Panc1 (cell line): Measurements from ENCODE around the gene MX1.
"Not testable (repeated sequence)": the region's sequence is repeated elsewhere in the genome, so short reads cannot be mapped to it uniquely, and the experiment has no call there.

Experiments used
- POLR2AphosphoS5 ChIP-seq: IDR thresholded peaks from 2 replicates; pipeline ENCODE4 v1.6.1; 2012; ENCODE audit warnings: mild to moderate bottlenecking, low read depth, low read length, moderate library complexity
- SIN3A ChIP-seq: IDR thresholded peaks from 2 replicates; pipeline ENCODE4 v1.6.1; 2012; ENCODE audit warnings: low read depth, mild to moderate bottlenecking, low read length, moderate library complexity, borderline replicate concordance; ENCODE audit not compliant: insufficient read depth
- TCF7L2 ChIP-seq: IDR thresholded peaks from 2 replicates; pipeline ENCODE4 v1.6.1; 2011; ENCODE audit warnings: mild to moderate bottlenecking, low read depth, low read length, inconsistent platforms
- TF ChIP-seq, protein P1 (sequence below): fragments of 450-650 bp; IDR thresholded peaks from 2 replicates; pipeline ENCODE4 v1.5.1; 2017; ENCODE audit warnings: mild to moderate bottlenecking
- TF ChIP-seq, protein P2 (sequence below), 2 experiments: IDR thresholded peaks; 2 replicates each; pipeline ENCODE4 v1.6.1; 2011 to 2012; ENCODE audit warnings: low read depth in 2 of 2, control low read depth in 1 of 2, low read length in 1 of 2, mild to moderate bottlenecking in 1 of 2, moderate library complexity in 1 of 2; ENCODE audit not compliant: insufficient read depth in 1 of 2

DNA sequence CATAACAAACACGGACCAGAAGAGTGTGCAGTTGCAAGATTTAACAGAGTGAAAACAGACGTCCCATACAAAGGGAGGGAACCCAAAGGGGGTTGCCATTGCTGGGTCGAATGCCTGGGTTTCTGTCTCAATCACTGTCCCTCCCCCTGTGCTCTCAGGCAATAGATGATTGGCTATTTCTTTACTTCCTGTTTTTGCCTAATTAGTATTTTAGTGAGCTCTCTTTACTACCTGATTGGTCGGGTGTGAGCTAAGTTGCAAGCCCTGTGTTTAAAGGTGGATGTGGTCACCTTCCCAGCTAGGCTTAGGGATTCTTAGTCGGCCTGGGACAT is 2.8 kb upstream of the MX1 start:
- TF ChIP-seq, protein P1, sequence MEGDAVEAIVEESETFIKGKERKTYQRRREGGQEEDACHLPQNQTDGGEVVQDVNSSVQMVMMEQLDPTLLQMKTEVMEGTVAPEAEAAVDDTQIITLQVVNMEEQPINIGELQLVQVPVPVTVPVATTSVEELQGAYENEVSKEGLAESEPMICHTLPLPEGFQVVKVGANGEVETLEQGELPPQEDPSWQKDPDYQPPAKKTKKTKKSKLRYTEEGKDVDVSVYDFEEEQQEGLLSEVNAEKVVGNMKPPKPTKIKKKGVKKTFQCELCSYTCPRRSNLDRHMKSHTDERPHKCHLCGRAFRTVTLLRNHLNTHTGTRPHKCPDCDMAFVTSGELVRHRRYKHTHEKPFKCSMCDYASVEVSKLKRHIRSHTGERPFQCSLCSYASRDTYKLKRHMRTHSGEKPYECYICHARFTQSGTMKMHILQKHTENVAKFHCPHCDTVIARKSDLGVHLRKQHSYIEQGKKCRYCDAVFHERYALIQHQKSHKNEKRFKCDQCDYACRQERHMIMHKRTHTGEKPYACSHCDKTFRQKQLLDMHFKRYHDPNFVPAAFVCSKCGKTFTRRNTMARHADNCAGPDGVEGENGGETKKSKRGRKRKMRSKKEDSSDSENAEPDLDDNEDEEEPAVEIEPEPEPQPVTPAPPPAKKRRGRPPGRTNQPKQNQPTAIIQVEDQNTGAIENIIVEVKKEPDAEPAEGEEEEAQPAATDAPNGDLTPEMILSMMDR, result not testable (repeated sequence)
- TF ChIP-seq, protein P2, sequence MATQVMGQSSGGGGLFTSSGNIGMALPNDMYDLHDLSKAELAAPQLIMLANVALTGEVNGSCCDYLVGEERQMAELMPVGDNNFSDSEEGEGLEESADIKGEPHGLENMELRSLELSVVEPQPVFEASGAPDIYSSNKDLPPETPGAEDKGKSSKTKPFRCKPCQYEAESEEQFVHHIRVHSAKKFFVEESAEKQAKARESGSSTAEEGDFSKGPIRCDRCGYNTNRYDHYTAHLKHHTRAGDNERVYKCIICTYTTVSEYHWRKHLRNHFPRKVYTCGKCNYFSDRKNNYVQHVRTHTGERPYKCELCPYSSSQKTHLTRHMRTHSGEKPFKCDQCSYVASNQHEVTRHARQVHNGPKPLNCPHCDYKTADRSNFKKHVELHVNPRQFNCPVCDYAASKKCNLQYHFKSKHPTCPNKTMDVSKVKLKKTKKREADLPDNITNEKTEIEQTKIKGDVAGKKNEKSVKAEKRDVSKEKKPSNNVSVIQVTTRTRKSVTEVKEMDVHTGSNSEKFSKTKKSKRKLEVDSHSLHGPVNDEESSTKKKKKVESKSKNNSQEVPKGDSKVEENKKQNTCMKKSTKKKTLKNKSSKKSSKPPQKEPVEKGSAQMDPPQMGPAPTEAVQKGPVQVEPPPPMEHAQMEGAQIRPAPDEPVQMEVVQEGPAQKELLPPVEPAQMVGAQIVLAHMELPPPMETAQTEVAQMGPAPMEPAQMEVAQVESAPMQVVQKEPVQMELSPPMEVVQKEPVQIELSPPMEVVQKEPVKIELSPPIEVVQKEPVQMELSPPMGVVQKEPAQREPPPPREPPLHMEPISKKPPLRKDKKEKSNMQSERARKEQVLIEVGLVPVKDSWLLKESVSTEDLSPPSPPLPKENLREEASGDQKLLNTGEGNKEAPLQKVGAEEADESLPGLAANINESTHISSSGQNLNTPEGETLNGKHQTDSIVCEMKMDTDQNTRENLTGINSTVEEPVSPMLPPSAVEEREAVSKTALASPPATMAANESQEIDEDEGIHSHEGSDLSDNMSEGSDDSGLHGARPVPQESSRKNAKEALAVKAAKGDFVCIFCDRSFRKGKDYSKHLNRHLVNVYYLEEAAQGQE (IDR thresholded peaks at IDR 0.05; ENCODE audit: insufficient read depth in 1 of 2, low read depth in 2 of 2, low read length in 1 of 2), result not testable (repeated sequence)
- not testable (repeated sequence) for TF ChIP-seq SIN3A, TCF7L2, POLR2AphosphoS5
